Measurements from ENCODE around the gene JARID2.

DNA sequence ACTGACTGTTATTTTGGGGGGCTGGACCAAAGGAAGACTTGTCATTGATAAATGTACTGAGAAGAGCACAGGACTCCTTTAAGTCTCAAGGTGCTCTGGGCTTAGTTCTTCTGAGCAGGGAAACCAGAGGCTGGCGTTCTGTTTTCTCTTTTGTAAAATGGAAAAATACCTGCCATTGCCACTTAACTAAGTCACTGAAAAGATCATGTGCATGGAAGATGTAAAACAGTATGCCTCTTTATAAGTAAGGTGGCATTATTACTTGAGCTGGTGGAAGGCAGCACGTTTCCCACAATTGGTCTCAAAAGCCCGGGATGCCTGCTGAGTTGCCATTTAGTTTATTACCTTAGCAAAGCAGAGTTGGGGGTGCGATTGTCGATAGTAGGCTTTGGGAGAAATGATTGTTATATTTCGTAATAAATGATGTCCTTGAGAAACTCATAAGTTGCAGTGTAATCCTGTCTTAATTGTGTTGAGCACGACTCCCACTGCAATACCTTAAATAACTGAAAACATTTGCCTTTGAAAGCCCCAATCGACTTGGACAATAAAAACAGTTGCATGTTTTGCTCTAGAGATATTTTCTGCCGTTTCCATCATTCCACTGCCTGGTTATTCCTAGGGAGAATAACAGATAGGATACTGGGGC lies 3.6 kb downstream of the JARID2 start:
- TF ChIP-seq CTCF (IDR thresholded peaks at IDR 0.05; ENCODE audit: low read depth, low read length) (no peak), POLR2A (IDR thresholded peaks at IDR 0.05; ENCODE audit: extremely low read depth, insufficient read length) (no peak)

Measured in NB4 (cell line).